Astrocyte of the spinal cord (primary cell): ENCODE data around the gene ZNF77.

Source experiments
- DNase-seq: peaks from one replicate; pipeline ENCODE4 v3.0.0; 2011; ENCODE audit warnings: low read depth, low spot score
- H3K4me3 ChIP-seq: 2 replicates; pipeline ENCODE4 v1.5.1; 2011; ENCODE audit warnings: low read depth, mild to moderate bottlenecking, low read length, moderate library complexity
- CTCF ChIP-seq: IDR thresholded peaks from 2 replicates; pipeline ENCODE4 v1.5.1; 2012; ENCODE audit warnings: low read depth, mild to moderate bottlenecking, low read length, inconsistent platforms
- in situ Hi-C: cut with HindIII; loops from 2 replicates; pipeline ENCODE4 v1.10.0; 2017; ENCODE audit warnings: low sequenced_read_pairs

Gene ZNF77

GRCh38 chr19:2986951-2987524 lies 42.3 kb upstream of the ZNF77 start:
- in situ Hi-C loops = no loop called here
- no peak for TF ChIP-seq CTCF
- no peak overlapping the region for H3K4me3 ChIP-seq
- no peak for DNase-seq

- TF ChIP-seq CTCF = no peak
- DNase-seq = no peak
- in situ Hi-C loops = no loop called here
- peak overlapping the region; percentile 36 for H3K4me3 ChIP-seq
Observed at GRCh38 chr19:2984215-2984528, 39.4 kb upstream of the ZNF77 start.

- in situ Hi-C loops = no loop called here
- DNase-seq = peak; percentile 84
- no peak for TF ChIP-seq CTCF
- H3K4me3 ChIP-seq = peak overlapping the region; percentile 36
Observed at GRCh38 chr19:2983351-2984214, 38.8 kb upstream of the ZNF77 start.

- no peak overlapping the region for H3K4me3 ChIP-seq
- peak; percentile 89 for DNase-seq
- in situ Hi-C loops = no loop called here
- no peak for TF ChIP-seq CTCF
Observed at GRCh38 chr19:2982983-2983350, 38.2 kb upstream of the ZNF77 start.

GRCh38 chr19:2982561-2982960 lies 37.8 kb upstream of the ZNF77 start:
- no peak overlapping the region for H3K4me3 ChIP-seq
- in situ Hi-C loops = no loop called here

GRCh38 chr19:2981898-2982297 lies 37.1 kb upstream of the ZNF77 start:
- in situ Hi-C loops = no loop called here
- no peak for TF ChIP-seq CTCF
- H3K4me3 ChIP-seq = no peak overlapping the region
- DNase-seq = no peak

More at GRCh38 chr19:2982561-2982960, 37.8 kb upstream of the ZNF77 start:
- DNase-seq = peak; percentile 9
- TF ChIP-seq CTCF = no peak
